Endometrial microvascular endothelial cells (primary cell): ENCODE data around the gene TTI1. TPM values are rescaled to one million over a fixed set of nuclear protein-coding genes. Genes with fewer than 3 reads are reported as not detected.
"Not testable (repeated sequence)": the region's sequence is repeated elsewhere in the genome, so short reads cannot be mapped to it uniquely, and the experiment has no call there.

Experiments used
- in situ Hi-C: cut with HindIII; loops from 2 replicates; pipeline ENCODE4 v1.10.0; 2017; ENCODE audit warnings: low sequenced_read_pairs, low pct_unique_long_range_greater_than_20kb; ENCODE audit errors: inconsistent ontology term
- total RNA-seq: library from RNA; depleted of rRNA; stranded (reverse); fragments of >200 nt; gene quantifications from one replicate; pipeline ENCODE4 v1.2.3, GENCODE V29; 2015; ENCODE audit errors: inconsistent ontology term

Gene TTI1
- total RNA-seq, 1 donor from 2014 or later, result 22.5 TPM

DNA sequence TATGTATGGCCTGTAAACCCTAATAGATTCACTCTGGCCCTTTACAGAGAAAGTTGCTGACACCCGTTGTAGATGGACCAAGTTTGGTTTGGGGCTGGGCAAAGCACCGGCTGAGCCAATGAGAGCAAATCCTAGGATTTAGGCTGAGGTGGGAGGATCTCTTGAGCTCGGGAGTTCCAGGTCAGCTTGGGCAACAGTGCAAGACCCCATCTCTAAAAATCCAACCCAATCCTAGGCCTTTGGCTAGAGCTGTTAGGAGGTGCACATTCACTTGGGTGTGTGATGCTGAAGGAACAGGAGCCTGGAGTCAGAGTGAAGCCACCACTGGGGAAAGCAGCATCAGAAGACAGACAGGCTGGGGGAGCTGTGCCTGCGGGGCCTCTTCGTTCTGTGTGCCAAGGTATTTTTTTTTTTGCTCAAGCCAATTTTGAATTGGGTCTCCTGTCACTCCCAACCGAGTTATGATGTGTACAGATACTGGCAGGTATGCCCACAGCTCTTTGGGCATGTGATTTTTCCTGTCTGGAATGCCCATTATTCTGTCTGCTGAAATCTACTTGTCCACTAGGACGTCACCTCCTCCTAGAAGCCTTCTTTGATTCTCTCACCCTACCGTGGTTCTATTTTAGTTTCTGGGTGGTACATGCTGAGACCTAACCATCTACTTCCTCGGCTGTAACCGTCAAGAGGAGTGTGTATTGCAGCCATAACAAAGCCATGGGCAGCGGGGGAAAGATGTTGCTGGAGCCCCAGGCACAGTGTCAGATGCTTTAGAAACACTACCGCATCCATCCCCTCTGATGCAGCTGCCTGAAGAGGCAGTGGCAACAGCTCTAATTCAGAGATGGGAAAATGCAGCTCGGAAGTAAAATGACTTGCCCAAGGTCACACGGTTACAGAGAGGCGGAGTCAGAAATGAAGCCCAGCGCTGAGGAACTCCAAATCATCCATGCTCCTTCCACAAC is 54.0 kb downstream of the TTI1 start:
- in situ Hi-C loops, result no loop called here

GRCh38 chr20:37977786-37978185 is 55.5 kb downstream of the TTI1 start:
- in situ Hi-C loops, result no loop called here

- in situ Hi-C loops, result no loop called here
These were observed 55.9 kb downstream of the TTI1 start for GRCh38 chr20:37977338-37977737.

DNA sequence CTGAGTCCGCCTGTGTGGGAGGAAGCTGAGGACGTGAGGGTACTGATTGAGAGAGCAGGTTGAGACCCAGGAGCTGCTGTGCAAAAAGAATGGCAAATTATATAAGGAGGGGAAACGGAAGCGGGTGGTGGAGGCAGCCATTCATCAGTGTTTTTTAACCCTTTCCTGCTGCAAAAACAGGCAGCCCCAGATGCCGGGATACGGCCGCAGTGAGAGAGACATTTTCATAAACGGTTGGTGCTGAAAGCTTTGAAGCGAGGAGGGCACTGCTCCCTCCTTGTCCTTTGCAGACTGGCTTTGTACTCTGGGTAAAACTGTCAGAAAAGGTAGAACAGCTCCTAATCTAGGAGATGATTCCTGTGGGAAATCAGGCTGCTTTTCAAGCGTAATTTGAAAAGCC is 56.4 kb downstream of the TTI1 start:
- in situ Hi-C loops, result no loop called here

- in situ Hi-C loops, result no loop called here
These were observed 60.0 kb downstream of the TTI1 start for GRCh38 chr20:37973059-37973910.

GRCh38 chr20:37972256-37973058 is 60.8 kb downstream of the TTI1 start:
- in situ Hi-C loops, result no loop called here

DNA sequence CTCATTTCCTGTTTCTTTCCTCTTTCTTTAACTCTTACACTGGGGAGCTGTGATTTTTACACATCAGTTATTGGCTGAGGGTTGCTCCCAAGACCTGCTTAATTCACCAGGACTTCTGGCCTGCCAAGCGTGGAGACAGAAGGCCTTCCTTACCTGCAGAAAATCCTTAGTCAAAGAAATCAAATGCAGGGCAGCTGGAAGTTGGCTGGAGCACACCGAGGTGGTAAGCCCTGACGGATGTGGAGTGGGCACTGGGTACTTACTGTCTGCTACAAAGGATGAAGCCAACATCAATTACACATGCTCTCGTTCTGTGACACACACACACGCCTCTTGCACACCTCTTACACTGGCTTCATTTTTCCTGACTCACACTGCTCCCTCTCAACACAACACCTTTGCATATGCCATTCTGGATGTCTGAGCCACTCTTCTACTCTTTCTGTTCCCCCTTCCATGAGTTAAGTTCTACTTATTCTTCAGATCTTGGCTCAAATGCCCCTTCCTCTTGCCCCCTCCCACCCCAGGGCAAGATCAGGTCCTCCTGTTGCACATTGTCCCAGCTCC is 61.6 kb downstream of the TTI1 start:
- in situ Hi-C loops, result no loop called here

DNA sequence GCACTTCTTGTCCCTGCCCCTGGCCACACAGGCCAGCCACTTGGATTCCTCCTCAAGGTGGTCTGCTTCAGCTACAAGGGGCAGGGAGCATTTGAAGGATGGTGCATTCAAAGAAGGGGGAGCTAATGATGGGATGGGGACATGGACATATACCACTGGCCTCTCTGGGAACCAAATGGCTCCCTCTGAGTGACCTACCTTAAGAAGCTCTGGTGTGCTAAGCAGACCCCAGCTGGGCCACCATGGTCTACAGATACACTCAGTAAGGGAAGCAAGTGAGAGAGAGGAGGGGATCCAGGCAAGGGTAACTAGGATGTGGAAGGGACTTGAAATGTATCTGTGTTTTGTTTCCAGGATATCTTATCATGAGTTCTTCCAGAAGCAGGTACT is 62.4 kb downstream of the TTI1 start:
- in situ Hi-C loops, result no loop called here

DNA sequence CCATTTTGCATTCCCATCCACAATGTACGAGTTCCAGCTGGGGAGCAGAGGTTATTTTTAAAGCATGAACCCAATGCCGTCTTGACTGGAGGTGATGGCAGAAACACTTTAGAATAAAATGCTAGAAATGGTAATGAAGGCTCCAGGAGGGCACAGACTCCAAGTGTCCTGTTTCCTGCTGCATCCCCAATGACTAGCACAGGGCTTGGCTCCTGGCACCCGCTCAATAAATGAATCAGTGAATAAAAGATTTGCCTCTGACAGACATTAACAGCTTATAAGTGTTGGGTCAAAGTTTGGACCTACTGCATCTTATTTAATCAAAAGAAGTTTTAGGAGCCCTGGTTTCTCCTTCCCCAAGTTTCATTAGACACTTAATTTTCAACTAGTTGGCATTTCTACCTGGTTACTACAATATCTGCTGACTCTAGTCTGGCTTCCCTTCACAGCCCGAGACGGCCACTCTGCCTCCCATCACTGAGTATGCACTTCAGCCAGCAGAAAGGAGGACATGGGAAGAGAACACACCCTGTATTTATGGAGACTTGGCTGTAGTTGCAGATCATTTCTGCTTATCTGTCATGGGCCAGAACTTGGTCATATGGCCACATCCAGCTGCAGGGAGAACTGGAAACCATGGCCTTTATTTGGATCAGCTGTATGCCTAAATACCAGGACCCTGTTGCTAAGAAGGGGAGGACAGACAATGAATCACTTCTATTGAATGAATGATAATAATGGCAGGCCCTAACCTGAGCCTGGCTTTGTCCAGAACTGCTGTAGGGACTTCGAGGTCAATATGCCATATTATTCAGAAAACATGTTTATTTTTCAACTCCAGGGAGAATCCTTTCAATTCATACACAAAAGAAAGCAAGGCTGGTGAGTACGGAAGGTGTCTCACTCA is 63.1 kb downstream of the TTI1 start:
- in situ Hi-C loops, result no loop called here

GRCh38 chr20:37968841-37969401 is 64.3 kb downstream of the TTI1 start:
- in situ Hi-C loops, result no loop called here

- in situ Hi-C loops, result not testable (repeated sequence)
These were observed 69.8 kb downstream of the TTI1 start for GRCh38 chr20:37963483-37963882.

DNA sequence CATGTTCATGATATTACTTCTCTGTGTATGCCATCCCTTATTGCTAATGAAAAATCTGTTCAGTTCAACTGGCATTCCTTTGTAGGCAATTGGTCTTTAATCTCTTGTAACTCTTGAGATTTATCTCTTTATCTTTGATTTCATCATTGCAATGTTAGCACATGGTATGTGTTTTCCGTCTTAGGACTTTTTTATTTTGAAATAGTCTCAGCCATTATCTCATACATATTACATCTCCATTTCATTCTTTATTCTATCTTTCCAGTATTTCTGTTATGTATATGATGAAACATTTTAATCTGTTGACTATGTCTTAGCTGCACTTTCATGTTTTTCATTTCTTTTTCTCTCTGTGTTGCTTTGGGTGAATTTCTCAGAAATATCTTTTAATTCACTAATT is 72.2 kb downstream of the TTI1 start:
- in situ Hi-C loops, result no loop called here

DNA sequence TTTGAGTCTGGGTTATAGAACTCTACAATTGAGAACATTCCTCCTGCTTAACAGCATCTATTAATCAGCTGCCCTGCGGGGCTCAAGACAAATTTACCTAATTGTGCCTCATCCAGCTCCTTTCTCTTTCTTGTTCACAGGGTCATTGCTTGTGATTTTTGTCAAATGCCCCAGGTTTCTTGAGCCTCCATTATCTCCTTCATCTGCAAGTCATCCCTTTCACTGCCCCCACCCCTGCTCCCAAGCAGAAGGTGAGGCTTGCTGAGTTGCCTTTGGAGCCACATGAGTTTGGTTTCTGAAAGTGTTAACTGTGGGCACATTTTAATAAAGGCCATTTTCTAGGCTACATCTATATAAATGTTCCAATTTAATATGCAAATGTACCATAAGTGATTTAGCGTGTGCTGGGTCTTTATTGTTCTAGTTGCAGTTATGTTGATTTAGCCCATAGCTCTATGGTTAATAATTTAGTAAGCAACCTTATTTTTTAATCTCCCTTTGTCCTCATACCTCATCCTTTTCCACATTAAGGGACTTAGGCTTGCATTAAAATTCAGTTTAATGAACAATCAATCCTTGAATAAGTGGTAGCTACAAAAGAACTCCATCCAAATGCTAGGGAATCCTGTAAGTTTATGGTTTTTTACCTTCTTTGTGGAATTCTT is 74.3 kb downstream of the TTI1 start:
- in situ Hi-C loops, result no loop called here

DNA sequence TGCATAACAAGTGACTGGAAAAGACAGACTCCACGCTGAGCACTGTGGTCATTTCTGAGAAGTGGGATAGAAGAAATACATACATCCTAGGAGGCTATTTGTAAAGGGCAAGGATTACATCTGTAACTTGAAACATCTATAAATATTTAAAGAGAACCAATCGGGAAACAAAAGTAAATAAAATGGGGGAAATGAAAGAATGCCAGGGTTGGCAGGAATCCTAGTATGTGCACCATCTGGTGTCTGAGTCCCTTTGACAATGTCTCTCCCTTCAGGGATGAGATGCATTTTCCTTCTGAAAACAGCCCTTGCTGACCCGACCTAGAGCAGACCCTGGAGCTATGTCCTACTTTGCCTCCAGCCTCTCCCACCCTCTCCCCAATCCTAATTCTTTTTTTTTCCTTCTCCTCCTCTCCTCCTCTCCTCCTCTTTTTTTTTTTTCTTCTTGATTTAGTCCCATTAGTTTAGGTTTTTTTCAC is 77.1 kb downstream of the TTI1 start:
- in situ Hi-C loops, result no loop called here

- in situ Hi-C loops, result no loop called here
These were observed 77.7 kb downstream of the TTI1 start for GRCh38 chr20:37955511-37955910.

- in situ Hi-C loops, result no loop called here
These were observed 78.6 kb downstream of the TTI1 start for GRCh38 chr20:37954626-37955025.

- in situ Hi-C loops, result no loop called here
These were observed 79.1 kb downstream of the TTI1 start for GRCh38 chr20:37954190-37954589.
